GM19452 (cell line): Measurements from ENCODE around the gene NAV2.

Experiments
- ATAC-seq: cut with Tn5 transposase; IDR thresholded peaks from one replicate; pipeline ENCODE4 v1.9.1; 2021; ENCODE audit not compliant: unreplicated experiment

NAV2 gene

DNA sequence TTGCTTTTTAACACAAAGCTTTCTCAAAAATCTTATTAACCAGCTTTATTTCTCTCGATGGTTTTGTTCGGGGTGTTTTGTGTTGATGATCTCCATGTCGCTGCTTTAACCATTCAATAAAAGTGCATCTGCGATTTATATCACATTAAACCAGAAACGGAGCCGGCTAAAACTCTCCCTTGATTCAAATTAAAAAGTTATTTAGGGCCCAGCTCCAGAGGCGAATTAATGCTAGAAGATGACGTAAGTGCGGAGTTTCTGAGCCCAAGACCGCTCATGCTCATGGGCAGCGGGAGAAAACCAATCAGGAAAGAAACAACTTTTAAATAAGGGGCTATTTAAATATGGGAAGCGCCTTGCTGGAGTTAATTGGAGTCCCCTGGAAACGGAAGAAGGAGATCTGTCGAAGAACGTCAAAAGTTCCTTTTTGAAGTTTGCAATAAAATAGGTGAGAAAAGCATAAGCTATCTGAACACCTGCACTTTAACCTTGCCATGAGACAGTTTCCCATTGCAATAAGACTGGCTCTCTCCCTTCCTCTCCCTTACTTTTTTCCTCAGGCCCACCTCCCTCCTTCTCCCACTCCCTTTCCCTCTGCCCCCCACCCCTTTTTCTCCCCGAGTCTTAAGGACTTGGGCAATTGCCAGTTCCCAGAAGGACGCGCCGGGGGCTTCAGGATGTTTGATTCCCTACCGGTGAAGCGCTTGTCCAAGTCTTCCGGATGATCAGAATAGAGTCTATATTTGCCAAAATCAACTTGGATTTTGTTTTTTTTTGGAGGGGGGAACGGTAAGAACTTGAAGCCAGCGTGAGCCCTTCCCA, 449.5 kb downstream of the NAV2 start:
- no peak for ATAC-seq

DNA sequence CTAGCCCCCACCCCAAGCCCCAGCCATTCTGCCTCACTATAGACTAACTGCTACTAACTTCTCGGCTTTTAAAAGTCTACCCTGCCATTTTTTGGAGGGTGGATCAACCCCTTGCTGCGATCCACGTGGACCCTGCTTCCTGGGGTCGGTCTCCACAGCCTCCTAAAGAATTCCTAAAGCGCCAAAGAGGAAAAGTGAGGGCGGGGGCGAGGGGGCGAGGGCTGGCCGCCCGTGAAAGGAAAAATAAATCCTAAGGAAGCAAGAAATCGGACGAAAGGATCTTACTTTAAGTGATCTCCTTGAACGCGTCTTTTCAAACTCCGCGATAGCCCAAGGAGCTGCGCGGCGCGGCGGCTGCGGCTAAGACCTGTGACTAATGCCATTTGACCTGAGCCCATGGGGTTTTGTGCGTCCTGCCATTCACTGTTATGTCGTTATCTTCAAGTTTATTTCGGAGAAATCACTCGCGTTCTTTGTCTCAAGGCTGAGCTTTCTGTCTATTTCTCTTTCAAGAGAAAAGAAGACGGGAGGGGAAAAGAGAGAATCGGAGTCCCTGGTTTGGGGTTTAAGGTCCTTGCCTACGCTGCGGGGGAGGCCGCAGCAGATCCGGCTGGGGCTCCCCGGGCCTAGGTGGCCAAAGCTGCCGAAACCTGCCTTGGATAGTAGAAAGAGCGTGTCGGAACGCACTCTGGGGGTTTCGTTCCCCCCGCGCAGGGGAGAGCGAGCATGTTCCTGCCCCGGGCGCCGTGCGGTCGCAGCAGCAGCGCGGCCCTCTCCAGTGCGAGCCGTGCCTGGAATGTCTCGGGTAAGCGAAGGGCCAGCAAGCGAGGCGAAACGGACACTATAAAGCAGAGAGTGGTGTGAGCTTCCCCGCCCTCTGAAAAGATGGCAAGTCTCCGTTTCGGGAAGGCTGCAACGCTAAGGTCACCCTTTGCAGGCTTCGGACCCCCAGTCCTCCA, 450.5 kb downstream of the NAV2 start:
- ATAC-seq, result no peak

DNA sequence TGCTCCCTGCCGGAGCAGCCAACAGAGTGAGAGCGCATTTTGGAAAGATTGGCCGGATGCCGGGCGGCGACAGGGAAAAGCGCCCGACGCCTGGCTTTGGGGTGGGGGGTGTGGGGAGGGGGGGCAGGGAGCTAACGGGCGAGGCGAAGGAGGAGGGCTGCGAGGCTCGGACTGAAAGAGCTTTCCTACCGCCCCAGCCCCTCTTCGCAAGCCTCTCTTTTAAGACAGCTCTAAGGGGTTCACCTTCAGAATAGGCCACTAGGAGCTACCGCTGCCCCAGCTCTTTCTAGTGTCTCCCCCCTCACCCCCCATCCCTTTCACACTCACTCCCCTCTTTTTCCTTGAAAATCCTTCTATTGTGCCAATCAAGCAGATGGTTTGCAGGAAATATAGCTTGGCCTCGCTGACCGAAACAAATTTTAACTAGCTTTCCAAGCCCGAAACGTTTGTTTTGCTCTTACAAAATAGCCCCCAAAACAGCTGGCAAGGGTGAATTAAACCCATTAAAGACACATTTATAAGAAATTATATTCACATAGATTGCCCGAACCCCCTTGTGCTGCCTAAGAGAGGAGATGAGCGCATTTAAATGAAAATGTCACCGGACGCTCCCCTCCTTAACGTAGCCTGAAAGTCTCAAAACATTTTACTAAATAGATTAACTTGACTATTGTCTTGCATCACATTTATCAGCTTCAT, 451.3 kb downstream of the NAV2 start:
- no peak for ATAC-seq
